H1 (cell line): ENCODE data around the gene MAGI2. TPM values are rescaled to one million over a fixed set of nuclear protein-coding genes. Genes with fewer than 3 reads are reported as not detected.

Experiments used
- CTCF ChIA-PET: fragments of 300-600 bp; sonication (Branson Sonifier 250); formaldehyde crosslinking; loops from one replicate; lab custom pipeline; 2021; ENCODE audit not compliant: partially characterized antibody; lab: Charles Lee
- POLR2A ChIA-PET: fragments of 300-600 bp; sonication (Branson Sonifier 250); formaldehyde crosslinking; loops from one replicate; lab custom pipeline; 2021; ENCODE audit warnings: inconsistent platforms; ENCODE audit not compliant: partially characterized antibody; lab: Charles Lee
- DNase-seq, 2 experiments: peaks; one replicate each; pipeline versions ENCODE4 v3.0.0 to v3.0.0-alpha.2; 2010 to 2022; ENCODE audit warnings: low spot score in 2 of 2, low read depth in 1 of 2, mixed read lengths in 1 of 2
- FAIRE-seq: peaks from 2 replicates; lab custom pipeline; 2011; peaks lifted over from hg19 to GRCh38; lab: Jason Lieb, UNC
- H2AFZ ChIP-seq: 2 replicates; pipeline ENCODE4 v1.8.1; 2012; ENCODE audit warnings: low read length, inconsistent platforms
- H2AK5ac ChIP-seq: 2 replicates; pipeline ENCODE4 v1.6.1; 2013; ENCODE audit warnings: low read depth, low read length
- H2BK120ac ChIP-seq: replicated peaks from 2 replicates; pipeline ENCODE3; 2013; ENCODE audit warnings: low read depth, low read length, inconsistent platforms
- H2BK12ac ChIP-seq: 2 replicates; pipeline ENCODE4 v1.6.1; 2013; ENCODE audit warnings: low read depth, low read length
- H2BK15ac ChIP-seq: 2 replicates; pipeline ENCODE4 v1.6.1; 2013; ENCODE audit warnings: low read length
- H2BK20ac ChIP-seq: 2 replicates; pipeline ENCODE4 v1.6.1; 2013; ENCODE audit warnings: low read length
- H2BK5ac ChIP-seq: 2 replicates; pipeline ENCODE4 v1.6.1; 2013; ENCODE audit warnings: low read depth, low read length
- H3K14ac ChIP-seq: 2 replicates; pipeline ENCODE4 v1.6.1; 2013; ENCODE audit warnings: inconsistent platforms; ENCODE audit not compliant: insufficient read length
- H3K18ac ChIP-seq: 2 replicates; pipeline ENCODE4 v1.6.1; 2013; ENCODE audit warnings: low read length; ENCODE audit errors: extremely low read depth
- H3K23ac ChIP-seq: 2 replicates; pipeline ENCODE4 v1.6.1; 2013; ENCODE audit warnings: inconsistent platforms; ENCODE audit not compliant: insufficient read length
- H3K23me2 ChIP-seq: 2 replicates; pipeline ENCODE4 v1.6.1; 2013; ENCODE audit warnings: low read depth, low read length
- H3K27ac ChIP-seq: 2 replicates; pipeline ENCODE4 v1.6.1; 2011; ENCODE audit warnings: low read depth, low read length, inconsistent platforms
- H3K27me3 ChIP-seq, 4 experiments: replicated peaks in 1 of 4; 1 replicate in 1 of 4; 2 replicates in 3 of 4; pipeline versions ENCODE4 v1.6.1 to v1.8.1; 2011 to 2013; ENCODE audit warnings: low read length in 3 of 4, mild to moderate bottlenecking in 3 of 4, inconsistent platforms in 2 of 4, mixed read lengths in 2 of 4, moderate library complexity in 1 of 4; ENCODE audit not compliant: control insufficient read depth in 3 of 4, insufficient read depth in 3 of 4; ENCODE audit errors: extremely low read depth in 1 of 4
- H3K36me3 ChIP-seq, 4 experiments: 2 replicates each; pipeline versions ENCODE4 v1.6.1 to v1.8.1; 2011 to 2013; ENCODE audit warnings: mild to moderate bottlenecking in 4 of 4, low read length in 3 of 4, moderate library complexity in 2 of 4, control low read depth in 1 of 4, inconsistent platforms in 1 of 4; ENCODE audit not compliant: insufficient read depth in 4 of 4, control insufficient read depth in 2 of 4
- H3K4ac ChIP-seq: replicated peaks from 2 replicates; pipeline ENCODE3; 2013; ENCODE audit warnings: low read length, low read depth, mixed read lengths, inconsistent platforms; ENCODE audit not compliant: insufficient read length
- H3K4me1 ChIP-seq, 4 experiments: replicated peaks in 1 of 4; 1 replicate in 1 of 4; 2 replicates in 3 of 4; pipeline versions ENCODE4 v1.6.1 to v1.8.1; 2011 to 2013; ENCODE audit warnings: low read length in 3 of 4, inconsistent platforms in 2 of 4, mixed read lengths in 1 of 4; ENCODE audit not compliant: insufficient read depth in 4 of 4, control insufficient read depth in 3 of 4
- H3K4me2 ChIP-seq, 2 experiments: 2 replicates each; pipeline versions ENCODE4 v1.6.1 to v1.8.1; 2011 to 2013; ENCODE audit warnings: low read depth in 2 of 2, low read length in 2 of 2, control low read depth in 1 of 2, inconsistent platforms in 1 of 2, mild to moderate bottlenecking in 1 of 2; ENCODE audit not compliant: insufficient read depth in 1 of 2
- H3K4me3 ChIP-seq, 4 experiments: fragments of 200-600, 300-600 bp in 1 of 4; sonication (generic), shearing (Covaris generic), sonication (Bioruptor Twin) in 1 of 4; 2 replicates each; pipeline versions ENCODE4 v1.5.1 to v1.8.1; 2011 to 2016; ENCODE audit warnings: low read length in 4 of 4, low read depth in 3 of 4, control low read depth in 2 of 4, inconsistent platforms in 2 of 4, mild to moderate bottlenecking in 2 of 4, mixed read lengths in 1 of 4, moderate library complexity in 1 of 4; ENCODE audit not compliant: insufficient read depth in 2 of 4; ENCODE audit errors: extremely low read depth in 1 of 4
- H3K56ac ChIP-seq: replicated peaks from 2 replicates; pipeline ENCODE3; 2013; ENCODE audit warnings: low read depth, mild to moderate bottlenecking, mixed read lengths, low read length, inconsistent platforms; ENCODE audit not compliant: insufficient read length
- H3K79me1 ChIP-seq: 2 replicates; pipeline ENCODE4 v1.6.1; 2013; ENCODE audit warnings: low read depth, low read length, control low read depth
- H3K79me2 ChIP-seq, 2 experiments: 2 replicates each; pipeline versions ENCODE4 v1.6.1 to v1.8.1; 2012 to 2013; ENCODE audit warnings: low read length in 2 of 2, mild to moderate bottlenecking in 2 of 2, inconsistent platforms in 1 of 2; ENCODE audit not compliant: insufficient read depth in 2 of 2, control insufficient read depth in 1 of 2
- H3K9ac ChIP-seq, 4 experiments: replicated peaks in 1 of 4; 1 replicate in 1 of 4; 2 replicates in 3 of 4; pipeline versions ENCODE4 v1.6.1 to v1.8.1; 2011 to 2013; ENCODE audit warnings: low read depth in 3 of 4, low read length in 3 of 4, control low read depth in 2 of 4, mild to moderate bottlenecking in 2 of 4, moderate library complexity in 2 of 4, inconsistent platforms in 1 of 4; ENCODE audit errors: extremely low read depth in 1 of 4
- H3K9me3 ChIP-seq, 2 experiments: 2 replicates each; pipeline versions ENCODE4 v1.6.1 to v1.8.1; 2012 to 2013; ENCODE audit warnings: mild to moderate bottlenecking in 2 of 2, moderate library complexity in 2 of 2, control low read depth in 1 of 2, inconsistent platforms in 1 of 2, low read depth in 1 of 2, low read length in 1 of 2, mixed read lengths in 1 of 2; ENCODE audit not compliant: insufficient read depth in 2 of 2
- H4K20me1 ChIP-seq, 2 experiments: replicated peaks in 1 of 2; 2 replicates each; pipeline versions ENCODE3 to v1.8.1; 2011 to 2013; ENCODE audit warnings: inconsistent platforms in 2 of 2, low read length in 2 of 2, mild to moderate bottlenecking in 1 of 2; ENCODE audit not compliant: insufficient read depth in 2 of 2, control insufficient read depth in 1 of 2
- H4K5ac ChIP-seq: 2 replicates; pipeline ENCODE4 v1.6.1; 2013; ENCODE audit warnings: low read length, low read depth, mixed read lengths, inconsistent platforms; ENCODE audit not compliant: insufficient read length
- H4K8ac ChIP-seq: 2 replicates; pipeline ENCODE4 v1.8.0; 2013; ENCODE audit warnings: mild to moderate bottlenecking, moderate library complexity, low read length, inconsistent platforms; ENCODE audit not compliant: insufficient read depth; ENCODE audit errors: extremely low read depth
- H4K91ac ChIP-seq: replicated peaks from 2 replicates; pipeline ENCODE3; 2013; ENCODE audit warnings: low read length, mixed read lengths, inconsistent platforms; ENCODE audit not compliant: insufficient read length
- ASH2L ChIP-seq: fragments of 200-600, 300-600 bp; sonication (generic); IDR thresholded peaks from one replicate; pipeline ENCODE4 v1.7.1; 2017; ENCODE audit warnings: low read length
- CBX8 ChIP-seq: fragments of 300-800, 300-1000 bp; sonication (generic); IDR thresholded peaks from 2 replicates; pipeline ENCODE4 v1.7.1; 2016; ENCODE audit warnings: low read depth, low read length, borderline replicate concordance
- CHD1 ChIP-seq: IDR thresholded peaks from 2 replicates; pipeline ENCODE4 v1.6.1; 2012; ENCODE audit warnings: low read depth, low read length, improper control_type of control experiment
- CHD2 ChIP-seq: IDR thresholded peaks from 2 replicates; pipeline ENCODE4 v1.6.1; 2012; ENCODE audit warnings: low read length, improper control_type of control experiment
- EP300 ChIP-seq, 2 experiments: IDR thresholded peaks; 1 replicate in 1 of 2; 2 replicates in 1 of 2; pipeline ENCODE4 v1.6.1; 2011 to 2012; ENCODE audit warnings: low read depth in 2 of 2, low read length in 2 of 2, mild to moderate bottlenecking in 2 of 2, borderline replicate concordance in 1 of 2, inconsistent platforms in 1 of 2, moderate library complexity in 1 of 2
- GTF2F1 ChIP-seq: IDR thresholded peaks from 2 replicates; pipeline ENCODE4 v1.6.1; 2012; ENCODE audit warnings: low read depth, low read length, improper control_type of control experiment, borderline replicate concordance
- HDAC2 ChIP-seq, 2 experiments: fragments of 300-600 bp in 1 of 2; sonication (generic) in 1 of 2; IDR thresholded peaks; 2 replicates each; pipeline ENCODE4 v1.6.1; 2011 to 2012; ENCODE audit warnings: low read depth in 2 of 2, low read length in 2 of 2, mild to moderate bottlenecking in 2 of 2, moderate library complexity in 2 of 2, borderline replicate concordance in 1 of 2, inconsistent platforms in 1 of 2
- JUND ChIP-seq: IDR thresholded peaks from 2 replicates; pipeline ENCODE4 v1.6.1; 2011; ENCODE audit warnings: mild to moderate bottlenecking, improper control_type of control experiment, low read length
- MAX ChIP-seq: IDR thresholded peaks from 2 replicates; pipeline ENCODE4 v1.6.1; 2012; ENCODE audit warnings: inconsistent platforms
- RFX5 ChIP-seq: IDR thresholded peaks from 2 replicates; pipeline ENCODE4 v1.6.1; 2011; ENCODE audit warnings: low read depth, low read length, improper control_type of control experiment, borderline replicate concordance
- SAP30 ChIP-seq: fragments of 300-600 bp; sonication (generic); IDR thresholded peaks from 2 replicates; pipeline ENCODE4 v1.7.1; 2012; ENCODE audit warnings: low read length, moderate library complexity, mild to moderate bottlenecking, inconsistent platforms; ENCODE audit not compliant: insufficient read depth, insufficient replicate concordance
- SIRT6 ChIP-seq: IDR thresholded peaks from one replicate; pipeline ENCODE4 v1.7.1; 2012; ENCODE audit warnings: low read length, inconsistent platforms
- SP1 ChIP-seq: IDR thresholded peaks from 2 replicates; pipeline ENCODE4 v1.6.1; 2011; ENCODE audit warnings: low read depth, low read length
- TAF7 ChIP-seq: optimal IDR thresholded peaks from 2 replicates; pipeline ENCODE3; 2011; ENCODE audit warnings: low read depth, mild to moderate bottlenecking, inconsistent platforms, low read length, moderate library complexity, borderline replicate concordance
- YY1 ChIP-seq: IDR thresholded peaks from 2 replicates; pipeline ENCODE4 v1.6.1; 2011; ENCODE audit warnings: low read depth, mild to moderate bottlenecking, low read length
- WGBS, 2 experiments: shearing (Covaris generic) in 1 of 2; methylation state at CpG; one replicate each; pipeline versions ENCODE4 v1.1.6 to v1.1.7; 2013 to 2015; ENCODE audit warnings: low lambda C conversion rate in 2 of 2, mixed read lengths in 2 of 2, inconsistent platforms in 1 of 2, low coverage in 1 of 2, missing lambda C conversion rate in 1 of 2; ENCODE audit not compliant: insufficient replicate concordance in 2 of 2, insufficient coverage in 1 of 2, insufficient read length in 1 of 2; ENCODE audit errors: extremely low coverage in 1 of 2, missing lambda C conversion rate in 1 of 2; 5-methylcytosine and 5-hydroxymethylcytosine counted together
- polyA plus RNA-seq, 7 experiments: library from polyadenylated mRNA; depleted of rRNA in 3 of 7; stranded (reverse) in 5 of 7; unstranded in 2 of 7; fragments of >200 nt in 5 of 7; fragments of 200-250 nt in 2 of 7; gene quantifications; 1 replicate in 5 of 7; 2 replicates in 1 of 7; 4 replicates in 1 of 7; pipeline versions ENCODE4 v1.2.1 to v1.2.3, GENCODE V29; 2011 to 2013; ENCODE audit warnings: missing spikeins in 2 of 7, mixed read lengths in 2 of 7
- total RNA-seq: library from RNA; stranded (reverse); fragmentation: NEBNext Ultra II Directional; extraction: Animal tissue kit (Norgen Biotek cat#: 25700); gene quantifications from 2 replicates; pipeline ENCODE4 v1.2.1, GENCODE V29; 2021

Gene MAGI2
- total and polyA plus RNA-seq, 2 of the 8 experiments (the other 6 are each of a cell fraction or from before 2014, with no cell fraction given) = 6.0 to 27.3 TPM

GRCh38 chr7:78248867-78249266 lies 1204.6 kb downstream of the MAGI2 start:
- Histone ChIP-seq H2BK120ac (no peak overlapping the region), H3K23ac (no peak overlapping the region)
- no peak for TF ChIP-seq CBX8
- no peak for TF ChIP-seq HDAC2 (IDR thresholded peaks at IDR 0.05; ENCODE audit: borderline replicate concordance in 1 of 2, low read depth in 2 of 2, low read length in 2 of 2)
- no peak for TF ChIP-seq TAF7
- TF ChIP-seq RFX5 = no peak
- no peak for TF ChIP-seq ASH2L
- no peak for TF ChIP-seq MAX
- no peak for TF ChIP-seq SAP30
- no peak for TF ChIP-seq YY1
- TF ChIP-seq GTF2F1 = no peak
- TF ChIP-seq CHD2 = no peak
- TF ChIP-seq SP1 = no peak
- TF ChIP-seq JUND = no peak
- TF ChIP-seq CHD1 = no peak
- TF ChIP-seq EP300 (IDR thresholded peaks at IDR 0.05; ENCODE audit: borderline replicate concordance in 1 of 2, low read depth in 2 of 2, low read length in 2 of 2) = no peak
- no peak for TF ChIP-seq SIRT6

More at GRCh38 chr7:78248867-78249266, 1204.6 kb downstream of the MAGI2 start:
- Histone ChIP-seq H4K8ac (no peak overlapping the region), H3K9ac (no peak overlapping the region), H3K4me1 (no peaks in the 10 kb centered on the region), H4K91ac (no peak overlapping the region), H3K18ac (no peak overlapping the region), H2AK5ac (no peak overlapping the region), H2BK12ac (no peak overlapping the region), H3K27ac (no peak overlapping the region), H2BK5ac (no peak overlapping the region), H2AFZ (no peak overlapping the region), H4K5ac (no peak overlapping the region), H4K20me1 (no peaks in the 10 kb centered on the region), H3K27me3 (no peaks in the 10 kb centered on the region), H3K23me2 (no peaks in the 10 kb centered on the region), H3K4me3 (no peak overlapping the region), H3K36me3 (no peaks in the 10 kb centered on the region), H3K79me2 (no peaks in the 10 kb centered on the region; a peak in 1 of 4 replicates), H2BK15ac (no peak overlapping the region), H3K79me1 (peaks cover 3% of the 10 kb centered on the region; the same call in 1 of the 2 replicates), H3K9me3 (0 out of 4 replicates have a peak, but pooled peaks cover 0 to 9% of the 10 kb centered on the region in 2 experiments), H3K56ac (no peak overlapping the region), H3K14ac (no peak overlapping the region), H3K4me2 (no peak overlapping the region), H3K4ac (no peak overlapping the region), H2BK20ac (no peak overlapping the region)
- no peak for FAIRE-seq
- CTCF ChIA-PET = no interaction called here
- WGBS, 2 experiments = 94% methylated on average over 4 of the region's 4 CpGs; no CpG with 5 or more reads in 1 of the 2 experiments
- POLR2A ChIA-PET = no interaction called here
- no peak for DNase-seq
